Activated CD4-positive, alpha-beta T cell treated with anti-CD3 and anti-CD28 coated beads, Interleukin-2, Interleukin-4, amounts not matched to agents 100 ng/mL and 50 ng/mL, durations not matched to agents 16 hours and 8 hours (primary cell): ENCODE data around the gene SCAMP4.

Experiments
- DNase-seq: peaks from one replicate; pipeline ENCODE4 v3.0.0-alpha.2; 2020; ENCODE audit warnings: low spot score

The SCAMP4 gene

GRCh38 chr19:1938071-1938470 is 32.9 kb downstream of the SCAMP4 start:
- DNase-seq: no peak

GRCh38 chr19:1941146-1942077 is 36.2 kb downstream of the SCAMP4 start, which contains the start of gene CSNK1G2:
Gene CSNK1G2 (plus strand): TSS chr19:1941172. CDS start chr19:1969773, 28,601 bp downstream.
- DNase-seq: no peak

GRCh38 chr19:1942078-1942933 is 37.1 kb downstream of the SCAMP4 start:
- peak; percentile 78 for DNase-seq

GRCh38 chr19:1942934-1943555 is 37.8 kb downstream of the SCAMP4 start:
- no peak for DNase-seq

- no peak for DNase-seq
Measured at GRCh38 chr19:1943661-1944087, 38.5 kb downstream of the SCAMP4 start.

GRCh38 chr19:1944088-1944915 is 39.1 kb downstream of the SCAMP4 start:
- no peak for DNase-seq

GRCh38 chr19:1944916-1945561 is 39.8 kb downstream of the SCAMP4 start:
- no peak for DNase-seq

- DNase-seq: no peak
Measured at GRCh38 chr19:1945899-1946298, 40.7 kb downstream of the SCAMP4 start.

GRCh38 chr19:1947651-1948209 is 42.5 kb downstream of the SCAMP4 start:
- no peak for DNase-seq

GRCh38 chr19:1949304-1950101 is 44.3 kb downstream of the SCAMP4 start:
- DNase-seq: no peak

- DNase-seq: no peak
Measured at GRCh38 chr19:1950640-1951039, 45.4 kb downstream of the SCAMP4 start.

GRCh38 chr19:1952635-1953034 is 47.4 kb downstream of the SCAMP4 start:
- DNase-seq: no peak

- no peak for DNase-seq
Measured at GRCh38 chr19:1953037-1953436, 47.8 kb downstream of the SCAMP4 start.

- DNase-seq: no peak
Measured at GRCh38 chr19:1953441-1954094, 48.4 kb downstream of the SCAMP4 start.

GRCh38 chr19:1954532-1954933 is 49.3 kb downstream of the SCAMP4 start:
- DNase-seq: no peak

GRCh38 chr19:1955171-1956121 is 50.2 kb downstream of the SCAMP4 start:
- DNase-seq: no peak

- no peak for DNase-seq
Measured at GRCh38 chr19:1956122-1956494, 50.9 kb downstream of the SCAMP4 start.
